GM19025 (cell line): ENCODE data around the gene ZNF839.
"Not testable (repeated sequence)": the region's sequence is repeated elsewhere in the genome, so short reads cannot be mapped to it uniquely, and the experiment has no call there.

Experiments
- ATAC-seq: cut with Tn5 transposase; IDR thresholded peaks from one replicate; pipeline ENCODE4 v1.9.1; 2021; ENCODE audit warnings: mild to moderate bottlenecking, low read depth, moderate library complexity; ENCODE audit not compliant: unreplicated experiment

Gene ZNF839

DNA sequence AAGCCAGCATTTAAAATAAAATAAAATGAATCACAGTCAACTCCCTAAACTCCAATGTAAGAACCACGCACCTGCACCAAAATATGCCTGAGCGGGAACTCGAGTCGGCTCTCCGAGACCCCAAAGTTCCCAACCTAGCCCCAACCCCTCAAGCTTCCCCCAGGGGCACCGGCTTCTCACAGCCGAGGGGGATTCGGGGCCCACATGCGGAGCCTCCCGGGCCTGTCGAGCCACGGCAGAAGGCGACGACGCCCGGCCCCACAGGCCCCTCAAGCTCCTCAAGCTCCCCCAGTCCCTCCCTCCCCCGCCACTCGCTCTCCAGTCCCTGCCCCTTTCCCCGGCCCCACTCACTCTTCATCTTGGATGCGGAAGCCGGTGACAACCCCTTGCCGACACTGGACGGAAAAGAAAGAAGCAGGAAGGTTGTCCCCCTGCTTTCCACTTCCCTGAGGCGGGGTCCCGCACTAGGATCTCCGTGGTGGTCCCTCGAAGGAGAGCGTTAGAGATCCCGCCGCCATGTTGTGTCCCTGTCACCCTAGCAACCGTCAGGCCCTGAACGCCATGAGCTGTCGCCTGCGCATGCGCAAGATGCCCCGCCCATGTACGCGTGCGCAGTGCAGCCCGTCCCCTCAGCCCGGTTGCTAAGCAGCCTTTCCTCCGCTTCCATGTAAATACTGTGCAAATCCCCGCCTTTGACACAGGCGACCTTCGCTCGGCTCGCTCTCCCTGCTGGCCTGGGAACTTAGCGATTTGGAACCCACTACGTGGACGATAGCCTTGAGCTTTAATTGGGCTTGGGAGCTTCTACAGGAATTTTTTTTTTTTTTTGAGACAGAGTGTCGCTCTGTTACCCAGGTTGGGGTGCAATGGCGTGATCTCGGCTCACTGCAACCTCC, 14.7 kb upstream of the ZNF839 start, which contains the start of gene MOK:
MOK (minus strand) TSS at position 554 of the 896 bp plus-strand sequence; CDS start at position 358, 196 bp downstream.
- ATAC-seq: peak; percentile 96

DNA sequence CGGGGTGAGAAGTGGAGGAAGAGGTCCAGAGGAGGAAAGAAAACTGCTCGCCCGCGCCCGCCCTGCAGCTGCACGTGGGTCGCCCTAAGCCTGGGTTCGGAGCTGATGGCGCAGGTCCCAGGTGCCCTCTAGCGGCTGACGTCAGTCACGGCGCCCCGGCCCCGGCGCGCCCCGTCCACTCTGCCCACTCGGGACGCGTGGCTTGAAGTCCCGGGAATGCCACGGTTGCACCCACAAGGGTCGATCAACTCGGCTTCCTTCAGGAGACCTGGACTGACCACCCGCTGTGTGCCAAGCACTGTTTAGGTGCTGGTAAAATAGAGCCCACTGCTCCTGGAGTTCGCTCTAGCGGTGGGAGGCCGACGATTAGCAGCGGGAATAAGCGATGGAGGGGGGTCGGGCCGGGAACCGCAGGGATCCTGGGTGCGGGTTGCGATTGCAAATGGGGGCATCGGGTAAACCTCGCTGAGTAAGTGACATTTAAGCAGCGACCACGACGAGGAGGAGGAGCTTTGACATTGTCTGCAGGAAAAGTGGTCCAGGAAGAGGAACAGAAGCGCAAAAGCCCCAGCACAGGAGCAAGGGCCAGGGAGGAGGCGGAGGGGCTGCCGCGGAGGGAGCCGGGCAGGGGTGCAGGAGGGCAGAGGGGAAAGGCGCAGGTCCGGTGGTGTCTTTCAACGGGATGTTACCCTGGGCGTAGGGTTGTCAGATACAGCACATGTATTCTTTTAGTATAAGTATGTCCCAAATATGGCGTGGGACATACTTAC, 5.1 kb upstream of the ZNF839 start:
- ATAC-seq: peak; percentile 51

DNA sequence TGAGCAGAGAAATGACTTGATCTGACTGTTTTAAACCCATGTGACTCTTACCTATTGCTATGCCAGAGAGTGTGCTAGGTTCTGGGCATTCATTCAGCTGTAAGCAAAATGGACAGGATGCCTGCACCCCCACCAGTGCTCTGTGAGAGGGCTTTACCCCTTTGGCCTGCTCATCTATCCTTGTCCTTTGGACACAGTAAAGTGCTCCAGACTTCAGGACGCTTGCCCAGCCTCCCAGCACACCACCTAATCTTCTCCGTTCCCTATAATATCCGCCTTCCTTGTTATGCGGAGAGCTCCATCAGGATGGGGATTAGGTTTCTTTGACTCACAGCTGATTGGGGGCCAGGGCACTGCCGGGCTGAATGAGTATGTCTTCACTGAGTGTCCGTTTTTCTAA, 4.4 kb upstream of the ZNF839 start:
- ATAC-seq: no peak

DNA sequence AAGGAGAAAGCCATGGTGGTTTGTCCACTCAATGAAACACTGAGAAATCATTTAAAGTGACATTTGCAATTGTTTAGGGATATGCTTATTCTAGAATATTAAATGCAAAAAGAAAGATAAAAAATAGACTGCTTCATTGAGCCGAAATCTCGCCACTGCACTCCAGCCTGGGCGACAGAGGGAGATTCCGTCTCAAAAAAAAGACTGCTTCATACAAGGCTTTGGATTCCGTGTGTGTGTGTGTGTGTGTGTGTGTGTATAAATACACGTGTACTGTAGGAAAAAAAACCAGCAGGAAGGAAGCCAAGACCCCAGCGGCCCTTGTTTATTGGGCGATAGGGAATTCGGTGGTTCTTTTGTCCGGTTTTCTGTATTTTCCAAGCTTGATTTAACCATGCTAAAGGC, 3.2 kb upstream of the ZNF839 start:
- ATAC-seq: no peak

DNA sequence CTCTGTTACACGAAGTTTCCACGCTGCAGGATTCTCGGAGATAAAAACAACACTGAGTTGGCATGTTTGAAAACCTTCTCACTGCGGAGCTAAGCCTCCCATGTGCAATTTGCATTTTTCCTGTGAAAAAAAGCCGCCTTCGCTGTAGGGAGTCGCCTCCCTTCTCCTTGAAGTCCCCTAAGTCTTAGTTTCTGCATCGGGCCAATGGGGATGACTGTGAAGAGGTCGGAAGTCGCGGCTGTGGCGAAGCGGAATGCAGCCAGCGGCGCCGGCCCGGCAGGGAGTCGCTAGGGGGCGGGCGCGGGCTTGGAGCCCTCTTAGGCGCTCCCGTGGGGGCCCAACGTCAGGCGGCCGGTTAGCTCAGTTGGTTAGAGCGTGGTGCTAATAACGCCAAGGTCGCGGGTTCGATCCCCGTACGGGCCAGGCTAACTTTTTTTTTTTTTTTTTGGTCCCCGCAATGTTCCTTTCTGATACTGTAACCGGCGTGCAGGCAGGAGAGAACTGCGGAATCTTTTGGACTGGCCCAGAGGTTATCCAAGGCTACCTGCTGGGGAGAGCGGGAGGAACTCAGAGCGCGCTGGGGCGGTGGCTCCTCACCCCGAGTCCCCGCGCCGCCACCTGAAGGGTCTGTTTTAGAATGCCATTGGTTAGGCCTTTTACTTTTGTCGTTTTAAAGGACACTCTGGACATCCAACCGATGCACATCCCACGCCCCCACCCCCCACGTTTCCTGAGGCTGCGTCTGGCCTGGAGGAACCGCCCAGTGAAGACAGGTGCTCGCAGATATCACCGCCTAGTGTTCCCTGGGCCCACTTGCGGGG, 2.6 kb upstream of the ZNF839 start:
- peak; percentile 50 for ATAC-seq

DNA sequence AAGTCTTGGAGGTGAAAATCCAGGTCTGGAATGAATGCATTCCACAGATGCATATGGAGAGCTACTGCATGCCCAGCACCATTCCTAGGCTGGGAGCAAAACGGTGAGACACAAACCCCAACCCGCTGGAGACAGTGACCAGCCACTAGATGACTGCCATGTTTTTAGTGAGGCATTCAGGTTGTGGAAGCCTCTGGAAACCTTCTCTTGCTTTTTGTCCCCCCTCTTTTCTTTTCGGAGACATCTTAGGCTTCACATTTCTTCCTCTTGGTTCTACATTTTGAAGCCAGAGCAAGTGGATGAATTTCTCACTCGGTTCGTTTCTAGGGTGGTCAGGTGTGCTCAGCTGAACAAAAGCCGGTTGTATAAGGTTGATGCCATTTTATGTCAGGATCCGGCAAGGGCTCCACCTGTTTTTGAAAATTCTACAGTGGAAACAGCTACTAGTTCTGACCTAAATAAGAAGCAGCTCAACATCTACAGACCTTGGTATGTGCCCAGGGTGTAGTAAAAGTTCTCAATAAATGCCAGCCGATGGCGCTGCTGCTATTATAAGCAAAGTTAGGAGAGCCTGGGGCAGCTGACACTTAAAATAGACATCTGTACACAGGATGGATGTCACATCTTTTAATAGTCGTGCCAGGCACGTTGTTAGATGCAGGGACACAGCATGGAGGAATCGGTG, 1.8 kb upstream of the ZNF839 start:
- ATAC-seq: no peak

DNA sequence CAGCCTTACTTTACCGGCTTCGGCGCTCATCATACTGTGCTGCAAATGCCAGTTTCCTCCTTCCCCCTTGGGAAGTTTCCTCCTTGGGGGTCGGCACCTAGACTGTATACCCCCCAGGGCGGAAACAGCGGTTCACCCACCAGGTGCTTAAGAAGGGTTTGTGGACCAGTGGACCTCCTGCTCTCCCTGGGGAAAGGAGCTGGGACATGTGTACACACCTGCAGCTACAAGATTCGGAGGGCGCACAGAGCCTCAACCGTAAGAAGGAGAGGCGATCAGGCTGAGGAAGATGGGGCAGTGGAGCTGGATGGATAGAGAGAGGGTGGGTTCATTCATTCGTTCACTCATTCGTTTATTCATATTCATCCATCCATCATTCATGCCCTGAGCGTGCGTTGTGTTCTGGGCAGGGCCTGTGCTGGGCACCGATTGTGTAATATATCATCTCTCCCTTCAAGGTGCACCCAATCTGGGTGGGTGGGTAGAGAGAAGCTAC, 717 bp upstream of the ZNF839 start:
- no peak for ATAC-seq

DNA sequence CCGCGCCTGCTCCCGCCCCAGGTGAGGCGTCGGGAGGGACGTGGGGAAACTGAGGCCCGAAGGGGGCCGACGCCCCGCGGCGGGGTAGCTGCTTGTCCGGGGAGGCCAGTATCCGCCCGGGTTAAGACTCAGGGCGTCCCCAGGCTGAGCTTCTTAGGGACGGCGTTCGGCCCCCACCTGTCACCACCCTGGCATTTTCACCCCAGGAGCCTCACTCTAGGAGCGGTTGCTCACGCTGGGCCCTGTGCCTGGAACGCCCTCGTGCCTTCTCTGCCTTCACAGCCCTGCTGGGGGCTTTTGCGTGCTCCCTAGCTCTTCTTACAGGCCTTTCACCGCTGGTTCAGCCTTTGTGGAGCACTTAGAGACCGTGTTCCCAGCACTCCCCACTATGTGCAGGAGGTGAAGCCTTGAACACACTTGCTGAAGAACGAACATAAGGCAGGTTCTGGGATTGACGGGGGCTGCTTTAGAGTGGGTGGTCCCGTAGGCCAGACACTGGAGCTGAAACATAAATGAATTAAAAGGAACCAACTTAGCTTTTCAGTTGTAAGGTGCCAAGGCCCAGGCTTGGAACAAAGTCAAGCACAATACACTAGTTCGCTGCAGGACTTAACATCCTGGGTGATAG, 601 bp downstream of the ZNF839 start:
- peak; percentile 11 for ATAC-seq

DNA sequence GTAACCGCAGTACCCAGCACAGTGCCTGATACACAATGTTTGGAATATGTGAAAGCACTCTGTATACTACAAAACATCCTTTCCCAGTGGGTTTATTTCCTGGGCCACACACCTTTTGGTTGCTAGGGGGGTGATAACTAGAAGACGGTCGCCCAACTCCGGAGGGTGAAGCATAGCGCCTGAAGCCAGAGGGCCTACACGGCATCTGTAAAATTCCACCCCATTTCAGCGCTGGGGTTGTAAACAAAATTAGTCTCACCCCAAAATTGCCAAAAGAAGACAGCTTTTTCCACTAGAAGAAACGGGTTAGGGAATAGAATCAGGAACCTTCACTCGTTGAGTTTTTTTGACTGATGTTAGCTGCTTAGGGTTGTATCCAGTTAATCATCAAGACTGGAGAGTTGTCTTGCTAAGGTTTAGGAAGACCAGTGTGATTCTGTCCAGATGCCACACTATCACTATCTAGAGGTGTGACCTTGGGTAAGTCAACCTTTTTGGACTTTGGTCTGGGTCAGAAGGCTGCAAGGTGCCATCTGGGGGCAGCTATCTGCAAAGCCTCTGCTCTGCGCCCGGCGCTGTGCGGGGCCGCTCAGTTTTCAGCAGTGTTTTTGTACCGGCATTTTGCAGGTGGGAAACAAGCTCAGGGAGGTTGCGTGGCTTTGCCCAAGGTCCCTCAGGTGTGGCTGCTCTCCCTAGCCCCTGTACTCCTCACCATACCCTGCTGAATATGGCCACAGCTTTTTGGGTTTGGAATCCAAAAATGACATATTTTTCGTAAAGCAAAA, 1.3 kb downstream of the ZNF839 start:
- no peak for ATAC-seq

DNA sequence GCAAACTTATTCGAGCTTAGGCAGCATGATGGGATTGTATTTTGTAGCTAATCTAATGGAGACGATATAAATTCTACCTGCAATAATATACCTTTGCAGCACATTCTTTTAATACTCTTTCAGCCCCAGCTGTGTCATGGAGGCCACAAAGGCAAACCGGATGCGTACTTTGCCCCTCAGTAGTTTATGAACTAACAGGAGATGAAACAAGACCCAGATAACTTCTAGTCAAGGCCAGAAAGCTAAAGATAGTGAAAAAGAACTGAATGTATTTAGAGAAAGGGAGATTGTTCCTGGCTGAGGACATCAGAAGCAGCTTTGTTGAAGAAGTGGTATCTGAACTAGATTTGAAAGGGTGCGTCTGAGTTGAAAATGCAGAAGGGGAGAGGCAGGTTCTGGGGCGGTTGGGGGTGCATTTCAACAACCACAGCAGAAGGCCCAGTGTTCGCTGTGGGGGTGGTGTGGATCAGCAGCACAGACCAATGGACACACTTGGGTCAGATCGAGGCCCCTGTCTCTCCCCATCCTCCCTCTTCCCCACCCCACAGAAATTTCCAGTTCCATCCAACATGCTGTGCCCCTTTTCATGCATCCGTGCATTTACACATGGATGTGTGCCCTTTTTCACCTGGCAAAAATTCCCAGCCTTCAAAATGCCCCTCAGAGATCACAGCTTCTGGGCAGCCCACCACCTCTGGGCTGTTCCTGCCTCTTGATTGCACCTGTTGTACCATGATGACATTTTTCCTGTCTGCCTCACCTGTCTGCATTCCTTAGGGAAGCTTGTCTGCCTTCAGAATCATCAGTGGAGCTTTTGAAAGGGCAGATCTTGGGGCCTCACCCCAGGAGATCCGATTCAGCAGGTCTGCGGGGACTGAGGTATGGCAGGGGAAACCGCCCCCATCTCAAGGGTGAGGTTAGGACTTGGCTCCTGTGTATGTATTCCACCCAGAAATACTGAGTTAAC, 2.2 kb downstream of the ZNF839 start:
- no peak for ATAC-seq

DNA sequence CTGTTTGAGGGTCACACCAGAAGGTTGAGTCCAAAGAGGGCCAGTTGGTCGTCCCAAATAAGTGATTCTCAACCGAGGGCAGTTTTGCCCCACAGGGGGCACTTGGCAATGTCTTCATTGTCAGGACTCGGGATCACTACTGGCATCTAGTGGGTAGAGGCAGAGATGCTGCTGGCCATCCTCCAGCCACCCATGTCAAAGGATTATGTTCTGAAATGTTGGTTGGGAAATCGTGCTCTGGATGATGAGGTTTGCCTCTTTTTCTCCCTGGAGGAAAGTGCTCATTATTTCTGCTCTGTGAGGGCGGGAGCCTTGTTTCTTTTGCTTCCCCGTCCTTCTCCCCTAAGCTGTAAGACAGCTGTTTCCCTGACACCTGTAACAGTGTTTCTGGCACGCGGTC, 3.6 kb downstream of the ZNF839 start:
- no peak for ATAC-seq

DNA sequence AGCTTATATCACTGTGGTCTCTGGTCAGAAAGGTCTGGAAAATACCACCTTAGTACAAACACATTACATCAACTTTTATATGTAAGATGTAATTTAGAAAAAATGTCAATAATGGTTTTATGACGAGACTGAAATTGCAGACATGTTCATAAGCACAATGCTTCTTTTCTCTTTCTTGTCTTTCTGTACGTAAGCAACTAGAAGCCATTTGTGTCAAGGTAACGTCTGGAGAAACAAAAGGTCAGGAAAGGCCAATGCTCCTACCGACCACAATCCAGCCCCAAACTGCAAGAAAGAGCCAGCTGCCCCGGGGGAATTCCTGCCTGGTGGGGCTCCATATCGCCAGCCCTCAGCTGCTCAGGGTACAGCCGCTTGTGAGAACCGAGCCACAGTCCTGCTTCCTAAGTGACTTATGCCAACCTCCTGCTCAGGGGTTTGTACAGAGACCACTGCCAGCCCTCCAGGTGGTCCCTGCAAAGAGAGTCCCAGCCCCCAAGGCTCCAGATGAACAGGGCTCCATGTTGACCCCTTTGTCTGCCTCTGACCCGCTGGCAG, 6.3 kb downstream of the ZNF839 start:
- ATAC-seq: no peak

DNA sequence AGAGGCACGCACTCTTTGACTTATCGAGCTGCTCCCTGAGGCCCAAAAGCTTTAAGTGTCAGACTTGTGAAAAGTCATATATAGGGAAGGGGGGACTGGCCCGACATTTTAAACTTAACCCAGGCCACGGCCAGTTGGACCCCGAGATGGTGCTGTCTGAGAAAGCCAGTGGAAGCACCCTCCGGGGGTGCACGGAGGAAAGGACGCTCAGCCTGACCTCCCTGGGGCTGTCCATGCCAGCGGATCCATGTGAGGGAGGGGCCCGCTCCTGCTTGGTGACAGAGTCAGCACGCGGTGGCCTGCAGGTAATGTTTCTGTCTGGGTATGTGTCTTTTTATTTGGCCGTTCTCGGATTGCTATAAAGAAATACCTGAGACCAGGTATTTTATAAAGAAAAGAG, 7.0 kb downstream of the ZNF839 start:
- no peak for ATAC-seq

DNA sequence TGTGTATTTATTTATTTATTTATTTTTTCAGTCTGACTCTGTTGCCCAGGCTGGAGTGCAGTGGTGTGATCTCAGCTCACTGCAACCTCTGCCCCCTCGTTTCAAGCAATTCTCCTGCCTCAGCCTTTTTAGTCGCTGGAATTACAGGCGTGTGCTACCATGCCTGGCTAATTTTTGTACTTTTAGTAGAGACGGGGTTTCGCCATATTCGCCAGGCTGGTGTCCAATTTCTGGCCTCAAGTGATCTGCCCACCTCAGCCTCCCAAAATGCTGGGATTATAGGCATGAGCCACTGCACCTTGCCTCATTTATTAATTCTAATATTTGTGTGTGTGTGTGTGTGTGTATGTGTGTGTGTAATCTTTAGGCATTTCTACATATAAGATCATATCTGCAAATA, 9.8 kb downstream of the ZNF839 start:
- ATAC-seq: not testable (repeated sequence)

DNA sequence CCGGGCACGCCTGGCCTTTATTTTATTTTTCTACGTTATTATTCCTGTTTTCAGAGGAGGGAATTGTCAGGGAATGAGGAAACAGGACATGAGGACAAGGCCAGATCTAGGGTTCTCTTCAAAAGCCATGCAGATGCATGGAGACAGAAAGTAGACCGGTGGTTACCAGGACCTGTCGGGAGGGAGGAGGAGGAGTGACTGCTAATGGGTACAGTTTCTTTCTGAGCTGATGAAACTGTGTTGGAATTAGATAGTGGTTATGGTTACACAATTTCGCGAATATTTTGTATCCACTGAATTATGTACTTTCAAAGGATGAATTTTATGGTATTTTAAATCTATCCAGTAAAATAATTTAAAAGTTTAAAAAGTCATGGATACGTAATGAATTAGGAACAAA, 11.3 kb downstream of the ZNF839 start:
- ATAC-seq: no peak

DNA sequence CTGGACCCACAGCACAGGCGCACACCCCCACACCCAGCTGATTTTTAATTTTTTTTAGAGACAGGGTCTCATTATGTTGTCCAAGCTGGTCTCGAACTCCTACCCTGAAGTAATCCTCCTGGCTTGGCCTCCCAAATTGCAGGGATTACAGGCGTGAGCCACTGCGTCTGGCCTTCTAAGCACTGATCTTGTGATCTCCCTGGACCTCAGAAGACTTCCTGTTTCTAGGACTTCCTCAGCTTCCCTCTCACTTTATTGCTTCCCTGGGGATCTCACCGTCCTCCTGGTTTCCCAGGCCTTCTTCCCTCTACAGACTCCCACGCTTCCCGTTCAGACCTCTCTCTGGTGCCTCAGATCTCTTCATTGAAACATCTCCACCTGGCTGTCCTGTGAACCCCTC, 13.8 kb downstream of the ZNF839 start:
- ATAC-seq: no peak
